SK-N-SH treated with all-trans-retinoic acid at 6 μM for 48 hours (cell line): ENCODE measurements around the gene MGLL.

Experiments used
- ATAC-seq: fragments of 200-7000 bp; cut with Tn5 transposase; 3 replicates; pipeline ENCODE4 v1.9.1; 2020; ENCODE audit warnings: mild to moderate bottlenecking, moderate library complexity
- BACH2 ChIP-seq: fragments of 250-450 bp; sonication (Bioruptor Pico); IDR thresholded peaks from 2 replicates; pipeline ENCODE4 v1.9.0; 2021; ENCODE audit warnings: mild to moderate bottlenecking, borderline replicate concordance
- CREB5 ChIP-seq: fragments of 250-450 bp; sonication (Bioruptor Pico); IDR thresholded peaks from 2 replicates; pipeline ENCODE4 v1.5.1; 2020; ENCODE audit warnings: low read depth, mild to moderate bottlenecking, moderate library complexity
- CSDC2 ChIP-seq: fragments of 250-450 bp; sonication (Bioruptor Pico); IDR thresholded peaks from 2 replicates; pipeline ENCODE4 v1.5.0; 2020; ENCODE audit warnings: mild to moderate bottlenecking, moderate library complexity
- CSRNP3 ChIP-seq: fragments of 250-450 bp; sonication (Bioruptor Pico); IDR thresholded peaks from 2 replicates; pipeline ENCODE4 v1.5.1; 2021; ENCODE audit warnings: mild to moderate bottlenecking, moderate library complexity
- ESRRG ChIP-seq: fragments of 250-450 bp; sonication (Bioruptor Pico); IDR thresholded peaks from 2 replicates; pipeline ENCODE4 v1.6.1; 2021; ENCODE audit warnings: mild to moderate bottlenecking
- GLIS3 ChIP-seq: fragments of 250-450 bp; sonication (Bioruptor Pico); IDR thresholded peaks from 2 replicates; pipeline ENCODE4 v1.5.0; 2020; ENCODE audit warnings: mild to moderate bottlenecking, moderate library complexity
- ISL1 ChIP-seq: fragments of 250-450 bp; sonication (Bioruptor Pico); IDR thresholded peaks from 2 replicates; pipeline ENCODE4 v2.1.2; 2022; ENCODE audit warnings: mild to moderate bottlenecking, moderate library complexity
- OSR1 ChIP-seq: fragments of 250-450 bp; sonication (Bioruptor Pico); IDR thresholded peaks from 2 replicates; pipeline ENCODE4 v1.8.0; 2022; ENCODE audit warnings: moderate library complexity, mild to moderate bottlenecking, inconsistent platforms
- PATZ1 ChIP-seq: fragments of 250-450 bp; sonication (Bioruptor Pico); IDR thresholded peaks from 2 replicates; pipeline ENCODE4 v1.8.0; 2020; ENCODE audit warnings: mild to moderate bottlenecking, moderate library complexity, borderline replicate concordance
- POU6F1 ChIP-seq: fragments of 250-450 bp; sonication (Bioruptor Pico); IDR thresholded peaks from 2 replicates; pipeline ENCODE4 v1.8.0; 2021; ENCODE audit warnings: low read depth, mild to moderate bottlenecking, moderate library complexity, borderline replicate concordance
- PPARA ChIP-seq: fragments of 250-450 bp; sonication (Bioruptor Pico); IDR thresholded peaks from 2 replicates; pipeline ENCODE4 v1.5.0; 2020; ENCODE audit warnings: mild to moderate bottlenecking, borderline replicate concordance
- RARB ChIP-seq: fragments of 250-450 bp; sonication (Bioruptor Pico); IDR thresholded peaks from 2 replicates; pipeline ENCODE4 v1.8.0; 2021; ENCODE audit warnings: mild to moderate bottlenecking, moderate library complexity
- SNAI2 ChIP-seq: fragments of 250-450 bp; sonication (Bioruptor Pico); IDR thresholded peaks from 2 replicates; pipeline ENCODE4 v1.5.0; 2020; ENCODE audit warnings: mild to moderate bottlenecking, moderate library complexity
- TCF4 ChIP-seq: fragments of 250-450 bp; sonication (Bioruptor Pico); IDR thresholded peaks from 2 replicates; pipeline ENCODE4 v1.8.0; 2021; ENCODE audit warnings: mild to moderate bottlenecking, moderate library complexity, borderline replicate concordance
- TOX ChIP-seq: fragments of 250-450 bp; sonication (Bioruptor Pico); IDR thresholded peaks from 2 replicates; pipeline ENCODE4 v1.8.0; 2021; ENCODE audit warnings: mild to moderate bottlenecking, moderate library complexity, borderline replicate concordance
- TSHZ2 ChIP-seq: fragments of 250-450 bp; sonication (Bioruptor Pico); IDR thresholded peaks from 2 replicates; pipeline ENCODE4 v1.5.0; 2020; ENCODE audit warnings: mild to moderate bottlenecking, moderate library complexity
- ZC3H10 ChIP-seq: fragments of 250-450 bp; sonication (Bioruptor Pico); IDR thresholded peaks from 2 replicates; pipeline ENCODE4 v1.5.1; 2021; ENCODE audit warnings: mild to moderate bottlenecking, moderate library complexity
- ZFP3 ChIP-seq: fragments of 250-450 bp; sonication (Bioruptor Pico); IDR thresholded peaks from 2 replicates; pipeline ENCODE4 v1.5.0; 2020; ENCODE audit warnings: mild to moderate bottlenecking, moderate library complexity
- ZFP30 ChIP-seq: fragments of 450-650 bp; formaldehyde crosslinking; IDR thresholded peaks from 2 replicates; pipeline ENCODE4 v1.5.0; 2022; ENCODE audit warnings: mild to moderate bottlenecking, moderate library complexity
- ZNF565 ChIP-seq: fragments of 450-650 bp; formaldehyde crosslinking; conservative IDR thresholded peaks from 2 replicates; pipeline ENCODE4 v1.5.0; 2020; ENCODE audit warnings: low read depth, mild to moderate bottlenecking, moderate library complexity
- ZNF70 ChIP-seq: fragments of 450-650 bp; formaldehyde crosslinking; IDR thresholded peaks from 2 replicates; pipeline ENCODE4 v1.5.0; 2020; ENCODE audit warnings: mild to moderate bottlenecking, moderate library complexity
- ZNF8 ChIP-seq: fragments of 450-650 bp; formaldehyde crosslinking; IDR thresholded peaks from 2 replicates; pipeline ENCODE4 v1.5.0; 2020; ENCODE audit warnings: mild to moderate bottlenecking, moderate library complexity

The MGLL gene

DNA sequence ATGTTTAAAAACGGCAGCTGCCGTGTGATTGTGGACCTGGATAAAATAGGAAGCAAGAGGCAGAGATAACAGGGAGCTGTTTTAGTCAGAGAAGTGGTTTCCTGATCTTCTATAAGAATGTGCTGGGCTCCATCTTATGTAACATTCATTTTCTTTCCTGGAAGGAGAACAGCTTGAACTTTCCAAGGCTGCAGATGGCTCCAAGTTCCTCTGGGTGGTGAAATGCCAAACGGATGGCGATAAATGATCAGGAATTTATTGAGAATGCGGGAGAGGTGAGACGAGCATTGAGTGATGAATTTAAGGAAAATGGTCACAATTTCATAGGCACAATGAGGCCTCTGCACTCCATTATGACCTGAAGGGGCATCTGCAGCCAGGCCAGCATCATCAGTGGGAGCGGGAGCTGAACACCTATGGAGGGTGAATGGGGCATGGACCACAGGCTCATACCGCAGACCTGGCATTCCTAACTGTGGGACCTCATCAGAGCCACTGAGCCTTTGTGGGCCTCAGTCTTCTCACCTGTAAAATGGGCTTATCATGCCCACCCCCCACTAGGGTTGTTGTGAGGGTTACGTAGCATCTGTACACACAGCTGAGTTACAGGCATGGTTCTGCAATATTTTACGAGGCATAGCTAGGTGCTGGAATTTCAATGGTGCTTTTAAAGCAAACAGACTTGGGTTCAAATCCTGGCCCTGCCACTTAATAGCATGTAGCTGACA lies 17.1 kb downstream of the MGLL start:
- no peak for ATAC-seq
- TF ChIP-seq TCF4 (CRISPR knock-in tag) (no peak), ZC3H10 (no peak), PPARA (CRISPR knock-in tag) (no peak), ESRRG (CRISPR knock-in tag) (no peak), ZFP30 (no peak), ZNF70 (no peak), ISL1 (CRISPR knock-in tag) (no peak), OSR1 (CRISPR knock-in tag) (no peak), ZNF8 (CRISPR knock-in tag) (no peak), GLIS3 (CRISPR knock-in tag) (no peak), CREB5 (CRISPR knock-in tag) (no peak), BACH2 (CRISPR knock-in tag) (no peak)

DNA sequence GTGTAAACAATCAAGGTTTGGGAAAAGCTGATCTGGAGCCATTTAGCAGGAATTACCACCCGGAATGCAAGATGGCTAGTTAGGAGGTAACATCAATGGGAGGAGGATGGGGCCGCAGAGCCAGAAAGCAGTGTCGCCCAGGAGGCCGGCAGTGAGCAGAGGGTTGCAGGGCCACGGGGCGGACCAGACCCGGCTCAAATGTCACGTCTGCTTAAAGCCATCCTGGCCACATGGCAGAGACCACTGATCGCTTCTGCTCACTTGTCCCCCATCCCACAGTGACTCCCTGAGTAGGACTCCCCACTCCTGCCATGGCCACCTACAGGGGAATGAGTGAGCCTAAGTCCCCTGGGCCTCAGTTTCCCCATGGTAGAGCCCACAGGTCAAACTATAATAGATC lies 18.2 kb downstream of the MGLL start:
- TF ChIP-seq ZFP30 (no peak), CSRNP3 (CRISPR knock-in tag) (no peak), CSDC2 (CRISPR knock-in tag) (no peak), ZNF565 (CRISPR knock-in tag) (no peak), OSR1 (CRISPR knock-in tag) (no peak), TOX (no peak), SNAI2 (CRISPR knock-in tag) (no peak), POU6F1 (no peak), RARB (CRISPR knock-in tag) (no peak), BACH2 (CRISPR knock-in tag) (no peak), ZNF8 (CRISPR knock-in tag) (no peak), ZFP3 (no peak), ZNF70 (no peak), ZC3H10 (no peak), ISL1 (CRISPR knock-in tag) (no peak), PATZ1 (CRISPR knock-in tag) (no peak), CREB5 (CRISPR knock-in tag) (no peak), ESRRG (CRISPR knock-in tag) (no peak), TSHZ2 (no peak)
- ATAC-seq: no peak
